ENCODE results near the gene ABHD2.

The ABHD2 gene

GRCh38 chr15:89087830-89088604 is at the start of gene ABHD2 (continued):
- TF ChIP-seq, protein P1, sequence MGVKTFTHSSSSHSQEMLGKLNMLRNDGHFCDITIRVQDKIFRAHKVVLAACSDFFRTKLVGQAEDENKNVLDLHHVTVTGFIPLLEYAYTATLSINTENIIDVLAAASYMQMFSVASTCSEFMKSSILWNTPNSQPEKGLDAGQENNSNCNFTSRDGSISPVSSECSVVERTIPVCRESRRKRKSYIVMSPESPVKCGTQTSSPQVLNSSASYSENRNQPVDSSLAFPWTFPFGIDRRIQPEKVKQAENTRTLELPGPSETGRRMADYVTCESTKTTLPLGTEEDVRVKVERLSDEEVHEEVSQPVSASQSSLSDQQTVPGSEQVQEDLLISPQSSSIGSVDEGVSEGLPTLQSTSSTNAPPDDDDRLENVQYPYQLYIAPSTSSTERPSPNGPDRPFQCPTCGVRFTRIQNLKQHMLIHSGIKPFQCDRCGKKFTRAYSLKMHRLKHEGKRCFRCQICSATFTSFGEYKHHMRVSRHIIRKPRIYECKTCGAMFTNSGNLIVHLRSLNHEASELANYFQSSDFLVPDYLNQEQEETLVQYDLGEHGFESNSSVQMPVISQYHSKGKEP (tag by site-specific recombination; IDR thresholded peaks at IDR 0.05), result no peak
- TF ChIP-seq BCL11B (tag by site-specific recombination; IDR thresholded peaks at IDR 0.05; ENCODE audit: low read depth) (peak; percentile 80), ZBTB48 (tag by site-specific recombination; IDR thresholded peaks at IDR 0.05) (no peak; the same call in 1 of the 2 replicates), ZNF394 (tag by site-specific recombination; IDR thresholded peaks at IDR 0.05; ENCODE audit: borderline replicate concordance) (peak; percentile 63; the same call in 1 of the 2 replicates), REPIN1 (tag by site-specific recombination; IDR thresholded peaks at IDR 0.05; ENCODE audit: low read depth) (no peak; the same call in 1 of the 2 replicates), CTCF (tag by site-specific recombination; IDR thresholded peaks at IDR 0.05) (no peak), ZNF155 (tag by site-specific recombination; IDR thresholded peaks at IDR 0.05) (no peak), ZNF211 (tag by site-specific recombination; IDR thresholded peaks at IDR 0.05; ENCODE audit: low read depth) (no peak), YY2 (tag by site-specific recombination; IDR thresholded peaks at IDR 0.05) (no peak), ZNF112 (tag by site-specific recombination; IDR thresholded peaks at IDR 0.05) (no peak), ZNF335 (tag by site-specific recombination; conservative IDR thresholded peaks at IDR 0.05) (no peak; the same call in 1 of the 2 replicates), RBAK (tag by site-specific recombination; IDR thresholded peaks at IDR 0.05) (no peak), ZBTB8A (tag by site-specific recombination; IDR thresholded peaks at IDR 0.05) (no peak), HOXA7 (CRISPR knock-in tag; IDR thresholded peaks at IDR 0.05; ENCODE audit: borderline replicate concordance) (no peak), KLF9 (tag by site-specific recombination; IDR thresholded peaks at IDR 0.05; ENCODE audit: low read depth) (peak; percentile 92), ZNF518A (tag by site-specific recombination; conservative IDR thresholded peaks at IDR 0.05; ENCODE audit: low read depth) (no peak), ZNF626 (tag by site-specific recombination; IDR thresholded peaks at IDR 0.05) (no peak), ZNF76 (tag by site-specific recombination; IDR thresholded peaks at IDR 0.05; ENCODE audit: borderline replicate concordance, low read depth) (peak; percentile 57; the same call in 1 of the 2 replicates), ZNF121 (tag by site-specific recombination; IDR thresholded peaks at IDR 0.05) (no peak), ZBTB49 (tag by site-specific recombination; IDR thresholded peaks at IDR 0.05; ENCODE audit: low read depth) (no peak), ZNF239 (tag by site-specific recombination; IDR thresholded peaks at IDR 0.05) (no peak), KLF1 (tag by site-specific recombination; IDR thresholded peaks at IDR 0.05) (peak; percentile 75)
- TF ChIP-seq, protein P2, sequence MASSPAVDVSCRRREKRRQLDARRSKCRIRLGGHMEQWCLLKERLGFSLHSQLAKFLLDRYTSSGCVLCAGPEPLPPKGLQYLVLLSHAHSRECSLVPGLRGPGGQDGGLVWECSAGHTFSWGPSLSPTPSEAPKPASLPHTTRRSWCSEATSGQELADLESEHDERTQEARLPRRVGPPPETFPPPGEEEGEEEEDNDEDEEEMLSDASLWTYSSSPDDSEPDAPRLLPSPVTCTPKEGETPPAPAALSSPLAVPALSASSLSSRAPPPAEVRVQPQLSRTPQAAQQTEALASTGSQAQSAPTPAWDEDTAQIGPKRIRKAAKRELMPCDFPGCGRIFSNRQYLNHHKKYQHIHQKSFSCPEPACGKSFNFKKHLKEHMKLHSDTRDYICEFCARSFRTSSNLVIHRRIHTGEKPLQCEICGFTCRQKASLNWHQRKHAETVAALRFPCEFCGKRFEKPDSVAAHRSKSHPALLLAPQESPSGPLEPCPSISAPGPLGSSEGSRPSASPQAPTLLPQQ (tag by site-specific recombination; IDR thresholded peaks at IDR 0.05), result peak; percentile 91
- TF ChIP-seq, protein P3, sequence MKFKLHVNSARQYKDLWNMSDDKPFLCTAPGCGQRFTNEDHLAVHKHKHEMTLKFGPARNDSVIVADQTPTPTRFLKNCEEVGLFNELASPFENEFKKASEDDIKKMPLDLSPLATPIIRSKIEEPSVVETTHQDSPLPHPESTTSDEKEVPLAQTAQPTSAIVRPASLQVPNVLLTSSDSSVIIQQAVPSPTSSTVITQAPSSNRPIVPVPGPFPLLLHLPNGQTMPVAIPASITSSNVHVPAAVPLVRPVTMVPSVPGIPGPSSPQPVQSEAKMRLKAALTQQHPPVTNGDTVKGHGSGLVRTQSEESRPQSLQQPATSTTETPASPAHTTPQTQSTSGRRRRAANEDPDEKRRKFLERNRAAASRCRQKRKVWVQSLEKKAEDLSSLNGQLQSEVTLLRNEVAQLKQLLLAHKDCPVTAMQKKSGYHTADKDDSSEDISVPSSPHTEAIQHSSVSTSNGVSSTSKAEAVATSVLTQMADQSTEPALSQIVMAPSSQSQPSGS (tag by site-specific recombination; IDR thresholded peaks at IDR 0.05; ENCODE audit: low read depth), result peak; percentile 69; the same call in 1 of the 2 replicates
- TF ChIP-seq, protein P4, sequence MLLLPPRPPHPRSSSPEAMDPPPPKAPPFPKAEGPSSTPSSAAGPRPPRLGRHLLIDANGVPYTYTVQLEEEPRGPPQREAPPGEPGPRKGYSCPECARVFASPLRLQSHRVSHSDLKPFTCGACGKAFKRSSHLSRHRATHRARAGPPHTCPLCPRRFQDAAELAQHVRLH (tag by site-specific recombination; IDR thresholded peaks at IDR 0.05), result peak; percentile 74; the same call in 1 of the 2 replicates

Measured in HEK293 (cell line).